Neural progenitor cell (in vitro differentiated cells): Measurements from ENCODE around the gene TIPARP. TPM values are rescaled to one million over a fixed set of nuclear protein-coding genes. Genes with fewer than 3 reads are reported as not detected.

ENCODE experiments used
- DNase-seq: peaks from one replicate; pipeline ENCODE4 v3.0.0-alpha.2; 2016; ENCODE audit warnings: low spot score
- H2AFZ ChIP-seq: fragments of 200-600 bp; sonication (generic); replicated peaks from 2 replicates; pipeline ENCODE4 v1.6.1; 2016; ENCODE audit warnings: antibody characterized with exemption
- H3F3A ChIP-seq: fragments of 200-600 bp; sonication (generic); 2 replicates; pipeline ENCODE4 v1.6.1; 2016; ENCODE audit warnings: antibody characterized with exemption, low read depth
- H3K27ac ChIP-seq: fragments of 200-600 bp; sonication (generic); 2 replicates; pipeline ENCODE4 v1.5.1; 2016; ENCODE audit warnings: mild to moderate bottlenecking
- H3K27me3 ChIP-seq: fragments of 200-600 bp; sonication (generic); 2 replicates; pipeline ENCODE4 v1.6.1; 2016; ENCODE audit warnings: mild to moderate bottlenecking, moderate library complexity
- H3K36me3 ChIP-seq: fragments of 200-600 bp; sonication (generic); 2 replicates; pipeline ENCODE4 v1.5.1; 2016
- H3K4me1 ChIP-seq: fragments of 200-600 bp; sonication (generic); 2 replicates; pipeline ENCODE4 v1.6.1; 2016; ENCODE audit warnings: mixed run types
- H3K4me2 ChIP-seq: fragments of 200-600 bp; sonication (generic); 2 replicates; pipeline ENCODE4 v1.6.1; 2016
- H3K4me3 ChIP-seq: fragments of 200-600 bp; sonication (generic); 2 replicates; pipeline ENCODE4 v1.5.1; 2016
- H3K79me2 ChIP-seq: fragments of 200-600 bp; sonication (generic); 2 replicates; pipeline ENCODE4 v1.6.1; 2016; ENCODE audit warnings: low read depth
- H3K9ac ChIP-seq: fragments of 200-600 bp; sonication (generic); 2 replicates; pipeline ENCODE4 v1.6.1; 2016
- H3K9me3 ChIP-seq: fragments of 200-600 bp; sonication (generic); 2 replicates; pipeline ENCODE4 v1.5.1; 2016; ENCODE audit warnings: low read depth
- H4K20me1 ChIP-seq: fragments of 200-600 bp; sonication (generic); 2 replicates; pipeline ENCODE4 v1.6.1; 2016; ENCODE audit warnings: low read depth
- H3K27ac Mint-ChIP-seq: 3 replicates; pipeline ENCODE4 v1.8.0; 2021; ENCODE audit warnings: mixed read lengths
- H3K27me3 Mint-ChIP-seq: 2 replicates; pipeline ENCODE4 v1.8.0; 2022; ENCODE audit warnings: low read depth, mild to moderate bottlenecking, inconsistent platforms, moderate library complexity, mixed read lengths; ENCODE audit not compliant: insufficient read depth
- H3K36me3 Mint-ChIP-seq: 3 replicates; pipeline ENCODE4 v1.8.0; 2021; ENCODE audit warnings: mixed read lengths
- H3K4me1 Mint-ChIP-seq: 3 replicates; pipeline ENCODE4 v1.8.0; 2021; ENCODE audit warnings: mixed read lengths
- H3K4me3 Mint-ChIP-seq: 3 replicates; pipeline ENCODE4 v1.8.0; 2021; ENCODE audit warnings: mild to moderate bottlenecking, moderate library complexity, mixed read lengths
- H3K9me3 Mint-ChIP-seq: 3 replicates; pipeline ENCODE4 v1.8.0; 2020; ENCODE audit warnings: mixed read lengths
- EZH2 ChIP-seq: fragments of 200-600 bp; sonication (generic); IDR thresholded peaks from 2 replicates; pipeline ENCODE4 v1.6.1; 2017; ENCODE audit warnings: antibody characterized with exemption, mild to moderate bottlenecking, moderate library complexity
- EZH2phosphoT487 ChIP-seq: fragments of 200-600 bp; sonication (generic); IDR thresholded peaks from 2 replicates; pipeline ENCODE4 v1.6.1; 2017; ENCODE audit warnings: antibody characterized with exemption
- total RNA-seq: library from RNA; depleted of rRNA; stranded (reverse); fragments of >200 nt; gene quantifications from 2 replicates; pipeline ENCODE4 v1.2.3, GENCODE V29; 2015; ENCODE audit warnings: low replicate concordance
- TF ChIP-seq, protein P1 (sequence below): fragments of 200-600 bp; sonication (generic); IDR thresholded peaks from 2 replicates; pipeline ENCODE4 v1.5.1; 2017; ENCODE audit warnings: antibody characterized with exemption, mild to moderate bottlenecking

TIPARP gene
- total RNA-seq, 1 donor from 2014 or later, result 13.5 TPM

GRCh38 chr3:156691920-156692319, 17.5 kb downstream of the TIPARP start:
- peaks cover 24% of the 10 kb centered on the region for H3K4me1 Mint-ChIP-seq
- no peak overlapping the region for H3K27ac ChIP-seq
- no peak overlapping the region for H3K27ac Mint-ChIP-seq
- no peaks in the 10 kb centered on the region for H3K27me3 Mint-ChIP-seq
- H3K27me3 ChIP-seq, result no peaks in the 10 kb centered on the region
- H3K9me3 ChIP-seq, result no peaks in the 10 kb centered on the region
- no peak for DNase-seq
- H3K9ac ChIP-seq, result no peak overlapping the region
- H3K4me3 Mint-ChIP-seq, result no peak overlapping the region
- H3K36me3 ChIP-seq, result no peaks in the 10 kb centered on the region
- peaks cover 25% of the 10 kb centered on the region for H3K36me3 Mint-ChIP-seq
- no peaks in the 10 kb centered on the region for H3K9me3 Mint-ChIP-seq
- no peaks in the 10 kb centered on the region for H4K20me1 ChIP-seq
- no peak for TF ChIP-seq EZH2phosphoT487
- no peak for TF ChIP-seq EZH2
- TF ChIP-seq, protein P1, sequence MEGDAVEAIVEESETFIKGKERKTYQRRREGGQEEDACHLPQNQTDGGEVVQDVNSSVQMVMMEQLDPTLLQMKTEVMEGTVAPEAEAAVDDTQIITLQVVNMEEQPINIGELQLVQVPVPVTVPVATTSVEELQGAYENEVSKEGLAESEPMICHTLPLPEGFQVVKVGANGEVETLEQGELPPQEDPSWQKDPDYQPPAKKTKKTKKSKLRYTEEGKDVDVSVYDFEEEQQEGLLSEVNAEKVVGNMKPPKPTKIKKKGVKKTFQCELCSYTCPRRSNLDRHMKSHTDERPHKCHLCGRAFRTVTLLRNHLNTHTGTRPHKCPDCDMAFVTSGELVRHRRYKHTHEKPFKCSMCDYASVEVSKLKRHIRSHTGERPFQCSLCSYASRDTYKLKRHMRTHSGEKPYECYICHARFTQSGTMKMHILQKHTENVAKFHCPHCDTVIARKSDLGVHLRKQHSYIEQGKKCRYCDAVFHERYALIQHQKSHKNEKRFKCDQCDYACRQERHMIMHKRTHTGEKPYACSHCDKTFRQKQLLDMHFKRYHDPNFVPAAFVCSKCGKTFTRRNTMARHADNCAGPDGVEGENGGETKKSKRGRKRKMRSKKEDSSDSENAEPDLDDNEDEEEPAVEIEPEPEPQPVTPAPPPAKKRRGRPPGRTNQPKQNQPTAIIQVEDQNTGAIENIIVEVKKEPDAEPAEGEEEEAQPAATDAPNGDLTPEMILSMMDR, result no peak
- no peaks in the 10 kb centered on the region for H3F3A ChIP-seq
- no peaks in the 10 kb centered on the region for H3K4me1 ChIP-seq
- H3K79me2 ChIP-seq, result no peaks in the 10 kb centered on the region
- H2AFZ ChIP-seq, result no peak overlapping the region
- no peak overlapping the region for H3K4me2 ChIP-seq
- H3K4me3 ChIP-seq, result no peak overlapping the region

GRCh38 chr3:156693166-156693565, 18.8 kb downstream of the TIPARP start:
- TF ChIP-seq EZH2 (no peak), EZH2phosphoT487 (no peak)
- TF ChIP-seq, protein P1, result no peak
- Mint-ChIP-seq H3K9me3 (no peaks in the 10 kb centered on the region), H3K4me1 (peaks cover 24% of the 10 kb centered on the region), H3K4me3 (no peak overlapping the region), H3K27ac (no peak overlapping the region), H3K36me3 (peaks cover 34% of the 10 kb centered on the region), H3K27me3 (no peaks in the 10 kb centered on the region)
- no peak for DNase-seq
- H4K20me1 ChIP-seq, result no peaks in the 10 kb centered on the region
- no peak overlapping the region for H3K4me3 ChIP-seq
- H3K27me3 ChIP-seq, result no peaks in the 10 kb centered on the region
- no peaks in the 10 kb centered on the region for H3F3A ChIP-seq
- no peaks in the 10 kb centered on the region for H3K4me1 ChIP-seq
- no peaks in the 10 kb centered on the region for H3K36me3 ChIP-seq
- no peaks in the 10 kb centered on the region for H3K9me3 ChIP-seq
- no peaks in the 10 kb centered on the region for H3K79me2 ChIP-seq
- H3K4me2 ChIP-seq, result no peak overlapping the region
- H2AFZ ChIP-seq, result no peak overlapping the region
- H3K27ac ChIP-seq, result no peak overlapping the region
- H3K9ac ChIP-seq, result no peak overlapping the region

DNA sequence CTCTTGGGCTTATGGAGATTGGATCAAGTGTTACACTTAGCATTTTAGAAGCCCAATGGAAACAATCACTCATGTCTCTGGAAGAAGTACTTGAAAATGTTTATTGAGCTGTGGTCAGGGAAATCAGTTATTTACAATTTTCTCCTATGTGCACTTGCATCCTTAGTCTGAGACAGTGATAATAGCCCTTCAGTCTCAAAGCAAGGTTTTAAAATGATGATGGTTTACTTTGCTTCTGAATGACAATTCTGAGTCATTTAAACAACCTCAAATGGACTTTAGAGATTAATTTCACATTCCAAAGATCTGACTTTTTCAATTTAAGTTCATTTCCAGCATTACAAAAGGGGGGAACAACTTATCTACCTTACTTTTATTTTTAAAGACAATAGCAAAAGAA, 20.1 kb downstream of the TIPARP start:
- Mint-ChIP-seq H3K4me3 (no peak overlapping the region), H3K27me3 (no peaks in the 10 kb centered on the region), H3K4me1 (peaks cover 21% of the 10 kb centered on the region), H3K27ac (no peak overlapping the region), H3K9me3 (no peaks in the 10 kb centered on the region), H3K36me3 (peaks cover 41% of the 10 kb centered on the region)
- TF ChIP-seq EZH2, result no peak
- Histone ChIP-seq H3K27ac (no peak overlapping the region), H3K4me3 (no peak overlapping the region), H3K9ac (no peak overlapping the region), H3K9me3 (no peaks in the 10 kb centered on the region), H4K20me1 (no peaks in the 10 kb centered on the region), H2AFZ (no peak overlapping the region), H3F3A (no peaks in the 10 kb centered on the region), H3K79me2 (no peaks in the 10 kb centered on the region), H3K4me2 (no peak overlapping the region), H3K4me1 (no peaks in the 10 kb centered on the region), H3K36me3 (no peaks in the 10 kb centered on the region), H3K27me3 (no peaks in the 10 kb centered on the region)
- no peak for DNase-seq

GRCh38 chr3:156702367-156702766, 28.0 kb downstream of the TIPARP start:
- no peaks in the 10 kb centered on the region for H3K36me3 ChIP-seq
- DNase-seq, result no peak
- H3K9me3 ChIP-seq, result no peaks in the 10 kb centered on the region
- Mint-ChIP-seq H3K27me3 (no peaks in the 10 kb centered on the region), H3K36me3 (peaks cover 32% of the 10 kb centered on the region), H3K4me3 (no peak overlapping the region), H3K27ac (no peak overlapping the region), H3K9me3 (no peaks in the 10 kb centered on the region), H3K4me1 (peaks cover 7% of the 10 kb centered on the region)
- H3K4me1 ChIP-seq, result peaks cover 10% of the 10 kb centered on the region
- TF ChIP-seq, protein P1, result no peak
- TF ChIP-seq EZH2, result no peak
- TF ChIP-seq EZH2phosphoT487, result no peak
- H3K4me3 ChIP-seq, result no peak overlapping the region
- no peaks in the 10 kb centered on the region for H3K79me2 ChIP-seq
- no peaks in the 10 kb centered on the region for H3K27me3 ChIP-seq
- H2AFZ ChIP-seq, result no peak overlapping the region
- no peak overlapping the region for H3K27ac ChIP-seq
- H3F3A ChIP-seq, result no peaks in the 10 kb centered on the region
- no peaks in the 10 kb centered on the region for H4K20me1 ChIP-seq
- no peak overlapping the region for H3K4me2 ChIP-seq
- H3K9ac ChIP-seq, result no peak overlapping the region
